Islet of Langerhans (tissue), 1 donor: Measurements from ENCODE around the gene ATG9B.
"Not testable (repeated sequence)": the region's sequence is repeated elsewhere in the genome, so short reads cannot be mapped to it uniquely, and the experiment has no call there.

Experiments used
- FAIRE-seq: peaks from one replicate; lab custom pipeline; 2011; peaks lifted over from hg19 to GRCh38; lab: Jason Lieb, UNC

Gene ATG9B

DNA sequence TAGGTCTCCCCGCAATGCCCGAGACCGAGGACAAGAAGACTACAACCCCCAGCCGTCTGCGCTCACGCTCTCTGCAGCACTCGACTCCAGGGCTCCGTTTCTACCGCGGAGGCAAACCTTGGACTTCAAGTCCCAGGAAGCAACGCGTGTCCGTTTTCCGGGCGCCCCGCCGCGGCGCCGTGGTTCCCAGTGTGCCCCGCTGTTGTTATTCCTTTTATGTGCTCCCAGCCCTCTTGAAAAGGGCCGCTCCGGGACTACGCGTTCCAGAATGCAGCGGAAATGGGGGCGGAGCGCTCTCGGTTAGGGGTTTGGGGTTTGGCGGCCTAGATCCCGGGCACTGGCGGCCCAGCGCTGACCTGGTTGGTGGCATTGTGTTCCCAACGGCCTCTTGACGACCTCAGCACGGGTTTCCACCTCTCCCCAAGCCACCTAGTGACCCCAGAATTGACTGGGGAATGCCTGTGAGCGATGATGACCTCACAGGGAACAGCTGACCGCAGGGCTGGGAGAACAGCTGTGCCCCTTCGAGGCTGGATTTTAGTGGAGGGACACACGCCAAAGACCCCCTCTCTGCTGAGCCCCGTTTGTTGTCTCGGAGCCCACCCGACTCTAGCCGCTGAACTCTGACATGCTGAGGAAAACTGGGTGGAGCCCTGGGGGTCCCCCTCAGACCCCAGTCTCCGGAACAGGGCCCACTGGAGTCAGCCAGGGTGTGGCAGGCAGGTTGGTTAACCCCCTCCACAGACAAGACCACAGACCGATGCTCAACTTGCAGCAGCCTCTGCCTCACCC, 33.9 kb upstream of the ATG9B start:
- FAIRE-seq: no peak

DNA sequence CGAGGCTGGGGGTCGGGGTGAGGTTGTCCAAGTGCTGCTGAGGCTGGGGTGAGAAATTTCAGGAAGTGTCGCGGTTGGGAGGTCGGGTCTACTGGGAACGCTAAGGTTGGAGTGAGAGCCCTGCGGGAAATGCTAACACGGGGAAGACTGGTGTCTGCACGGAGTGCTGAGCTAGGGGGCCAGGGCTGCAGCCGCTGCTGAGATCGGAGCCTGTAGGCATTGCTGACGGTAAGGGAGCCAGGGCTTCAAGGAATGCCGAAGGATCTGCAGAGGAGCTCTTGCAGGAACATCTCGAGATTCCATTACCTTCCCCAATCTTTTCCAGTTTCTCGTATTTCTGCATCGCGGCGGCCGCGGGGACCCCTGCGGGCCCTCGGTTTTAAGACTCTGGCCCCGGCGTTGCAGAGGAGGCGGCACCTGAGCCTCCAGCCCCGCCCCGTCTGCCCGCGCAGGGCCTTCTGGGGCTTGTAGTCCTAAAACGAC, 33.3 kb upstream of the ATG9B start, which contains the start of gene CDK5:
TSS of gene CDK5 (minus strand) at position 392 of the 483 bp plus-strand sequence. CDS start at position 343, 49 bp downstream.
- FAIRE-seq: no peak

DNA sequence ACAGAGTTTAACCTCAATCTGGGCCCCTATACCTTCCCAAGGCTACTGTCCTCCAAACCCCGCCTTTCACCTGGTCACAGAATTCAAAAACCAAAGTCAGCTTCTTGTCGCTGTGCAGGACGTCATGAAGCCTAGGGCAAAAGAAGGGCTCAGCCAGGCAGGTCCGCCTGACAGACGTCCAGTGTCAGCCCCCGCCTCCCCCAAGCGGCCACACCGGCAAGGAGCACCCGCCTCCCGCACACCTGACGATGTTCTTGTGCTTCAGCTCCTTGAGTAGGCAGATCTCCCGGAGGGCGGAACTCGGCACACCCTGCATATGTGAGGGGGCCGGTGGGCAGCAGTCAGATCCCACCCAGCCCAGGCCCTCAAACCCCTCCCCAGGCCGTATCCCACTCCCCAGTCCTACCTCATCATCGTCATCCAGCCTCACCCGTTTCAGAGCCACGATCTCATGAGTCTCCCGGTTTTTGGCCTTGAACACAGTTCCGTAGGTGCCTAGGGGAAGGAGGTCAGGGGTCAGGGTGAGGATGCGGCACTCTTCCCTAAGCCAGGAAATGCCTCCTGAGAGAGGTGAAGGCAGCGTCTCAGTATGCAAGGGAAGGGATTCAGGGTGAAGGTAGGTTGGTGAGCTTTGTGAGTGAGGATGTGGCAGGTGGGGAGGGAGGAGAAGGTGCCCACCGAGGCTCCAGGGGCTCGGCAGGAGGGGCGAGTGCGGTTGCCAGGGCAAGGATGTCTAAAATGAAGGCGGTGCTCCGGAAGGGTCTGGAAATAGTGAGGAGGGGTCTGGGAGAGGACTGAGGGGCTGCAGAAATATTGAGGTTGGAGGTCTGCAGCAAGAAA, 32.6 kb upstream of the ATG9B start:
- FAIRE-seq: no peak

DNA sequence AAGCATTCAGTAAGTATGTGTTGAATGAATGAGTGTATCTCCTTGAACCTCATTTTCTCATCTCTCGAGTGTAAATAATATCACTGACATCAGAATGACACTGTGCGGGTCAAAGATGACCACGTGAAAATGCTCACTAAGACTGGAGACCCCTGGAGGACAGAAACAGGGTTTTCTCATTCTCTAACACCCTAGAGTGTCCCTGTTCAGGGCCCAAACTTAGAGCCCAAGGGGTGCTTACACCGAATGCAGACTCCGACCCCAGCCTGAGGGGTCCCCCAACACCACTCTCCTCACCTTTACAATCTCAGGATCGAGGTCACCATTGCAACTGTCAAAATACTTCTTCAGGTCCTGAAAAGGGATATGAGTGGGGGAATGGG, 32.0 kb upstream of the ATG9B start:
- no peak for FAIRE-seq

DNA sequence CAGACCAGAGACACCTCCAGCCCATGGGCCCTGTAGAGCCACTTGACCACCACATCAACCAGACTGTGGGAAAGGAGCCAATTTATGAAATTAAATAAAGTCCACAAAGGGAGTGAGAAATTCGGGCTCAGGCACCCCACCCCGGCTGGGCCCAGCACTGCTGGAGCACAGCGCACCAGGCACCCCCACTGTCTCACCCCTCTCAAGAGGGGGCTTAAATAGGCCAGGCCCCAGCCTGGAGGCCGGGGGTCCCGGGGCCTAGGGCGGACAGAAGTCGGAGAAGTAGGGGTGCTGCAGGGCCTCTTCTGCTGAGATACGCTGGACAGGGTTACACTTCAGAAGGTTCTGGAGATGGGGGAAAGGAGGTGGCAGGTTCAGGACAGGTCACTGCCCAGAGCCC, 29.5 kb upstream of the ATG9B start:
- FAIRE-seq: no peak

DNA sequence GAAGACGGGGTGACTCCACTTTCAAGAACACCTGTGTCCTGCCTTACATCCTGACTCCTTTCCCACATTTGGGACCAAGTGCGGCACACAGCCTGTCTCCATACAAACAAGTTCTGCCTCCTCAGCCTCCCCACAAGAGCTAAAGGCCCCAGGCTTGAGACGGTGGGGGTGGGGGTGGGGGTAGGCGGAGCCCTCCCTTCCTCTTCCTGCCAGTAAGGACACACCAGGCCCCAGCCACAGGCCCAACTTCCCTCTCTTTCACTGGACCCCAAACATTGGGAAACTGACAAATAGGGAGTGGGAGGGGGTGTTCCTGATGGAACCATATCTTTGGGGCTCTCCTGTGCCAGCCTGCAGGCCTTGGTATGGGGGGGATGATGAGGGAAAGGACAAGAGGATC, 28.8 kb upstream of the ATG9B start:
- no peak for FAIRE-seq

DNA sequence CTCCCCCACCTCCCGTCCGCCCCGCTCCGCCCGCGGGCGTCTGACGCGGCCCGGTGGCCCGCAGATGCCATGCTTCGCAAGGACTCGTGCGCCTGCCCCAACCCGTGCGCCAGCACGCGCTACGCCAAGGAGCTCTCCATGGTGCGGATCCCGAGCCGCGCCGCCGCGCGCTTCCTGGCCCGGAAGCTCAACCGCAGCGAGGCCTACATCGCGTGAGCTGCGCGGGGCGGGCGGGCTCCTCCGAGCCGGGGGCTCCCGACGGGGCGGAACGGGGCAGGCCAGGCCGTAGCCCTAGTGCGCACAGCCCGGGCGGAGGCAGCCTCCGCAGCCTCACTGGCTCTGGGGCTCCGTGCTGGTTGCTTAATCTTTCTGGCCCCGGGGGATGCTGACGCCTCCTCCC, 26.8 kb upstream of the ATG9B start:
- no peak for FAIRE-seq

DNA sequence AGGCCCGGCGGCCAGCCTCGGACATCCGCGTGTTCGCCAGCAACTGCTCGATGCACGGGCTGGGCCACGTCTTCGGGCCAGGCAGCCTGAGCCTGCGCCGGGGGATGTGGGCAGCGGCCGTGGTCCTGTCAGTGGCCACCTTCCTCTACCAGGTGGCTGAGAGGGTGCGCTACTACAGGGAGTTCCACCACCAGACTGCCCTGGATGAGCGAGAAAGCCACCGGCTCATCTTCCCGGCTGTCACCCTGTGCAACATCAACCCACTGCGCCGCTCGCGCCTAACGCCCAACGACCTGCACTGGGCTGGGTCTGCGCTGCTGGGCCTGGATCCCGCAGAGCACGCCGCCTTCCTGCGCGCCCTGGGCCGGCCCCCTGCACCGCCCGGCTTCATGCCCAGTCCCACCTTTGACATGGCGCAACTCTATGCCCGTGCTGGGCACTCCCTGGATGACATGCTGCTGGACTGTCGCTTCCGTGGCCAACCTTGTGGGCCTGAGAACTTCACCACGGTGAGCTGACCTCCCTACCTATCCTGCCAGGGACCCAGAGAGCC, 24.7 kb upstream of the ATG9B start:
- no peak for FAIRE-seq

DNA sequence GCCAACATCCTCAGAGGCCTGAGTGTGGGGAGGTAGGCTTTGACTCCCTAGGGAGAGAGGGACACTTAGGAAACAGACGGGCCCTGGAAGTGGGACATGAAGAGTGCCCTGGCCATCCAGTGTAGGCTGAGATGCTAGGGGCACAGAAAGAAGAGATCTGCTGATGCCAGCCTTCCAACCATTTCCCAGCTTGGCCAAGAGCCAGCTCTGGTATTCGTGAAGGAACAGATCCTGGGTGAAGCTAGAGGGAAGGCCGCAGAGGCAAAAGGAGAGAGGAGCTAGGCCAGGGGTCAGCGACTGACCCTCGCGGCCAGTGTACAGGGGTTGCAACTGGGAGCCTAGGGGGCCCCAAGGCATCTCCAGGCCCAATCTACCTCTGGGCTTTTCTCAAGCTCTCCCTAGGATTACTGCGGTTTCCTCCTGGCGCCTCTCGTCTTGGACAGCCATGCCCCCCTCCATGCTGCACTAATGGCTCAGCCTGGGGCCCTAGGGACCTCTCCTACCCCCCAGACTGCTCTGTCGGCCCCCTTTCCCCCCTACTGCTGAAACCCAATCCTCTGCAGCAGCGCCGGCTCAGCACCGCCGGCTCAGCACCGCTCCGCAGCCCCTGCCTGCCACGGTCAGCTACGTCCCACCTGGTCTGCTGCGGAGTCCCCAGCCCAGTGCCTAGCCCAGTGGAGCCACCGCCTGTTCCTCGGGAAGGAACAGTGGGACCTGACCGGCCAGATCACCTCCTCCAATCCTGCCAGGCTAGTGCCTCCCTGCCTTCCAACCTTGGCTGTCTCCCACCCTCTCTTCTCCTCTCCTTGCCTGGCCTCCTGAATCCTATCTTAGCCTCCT, 23.9 kb upstream of the ATG9B start, which contains the start of gene ASIC3:
TSS of gene ASIC3 (plus strand) at position 556 of the 840 bp plus-strand sequence. CDS start 355 bp downstream, outside the sequence.
- no peak for FAIRE-seq

DNA sequence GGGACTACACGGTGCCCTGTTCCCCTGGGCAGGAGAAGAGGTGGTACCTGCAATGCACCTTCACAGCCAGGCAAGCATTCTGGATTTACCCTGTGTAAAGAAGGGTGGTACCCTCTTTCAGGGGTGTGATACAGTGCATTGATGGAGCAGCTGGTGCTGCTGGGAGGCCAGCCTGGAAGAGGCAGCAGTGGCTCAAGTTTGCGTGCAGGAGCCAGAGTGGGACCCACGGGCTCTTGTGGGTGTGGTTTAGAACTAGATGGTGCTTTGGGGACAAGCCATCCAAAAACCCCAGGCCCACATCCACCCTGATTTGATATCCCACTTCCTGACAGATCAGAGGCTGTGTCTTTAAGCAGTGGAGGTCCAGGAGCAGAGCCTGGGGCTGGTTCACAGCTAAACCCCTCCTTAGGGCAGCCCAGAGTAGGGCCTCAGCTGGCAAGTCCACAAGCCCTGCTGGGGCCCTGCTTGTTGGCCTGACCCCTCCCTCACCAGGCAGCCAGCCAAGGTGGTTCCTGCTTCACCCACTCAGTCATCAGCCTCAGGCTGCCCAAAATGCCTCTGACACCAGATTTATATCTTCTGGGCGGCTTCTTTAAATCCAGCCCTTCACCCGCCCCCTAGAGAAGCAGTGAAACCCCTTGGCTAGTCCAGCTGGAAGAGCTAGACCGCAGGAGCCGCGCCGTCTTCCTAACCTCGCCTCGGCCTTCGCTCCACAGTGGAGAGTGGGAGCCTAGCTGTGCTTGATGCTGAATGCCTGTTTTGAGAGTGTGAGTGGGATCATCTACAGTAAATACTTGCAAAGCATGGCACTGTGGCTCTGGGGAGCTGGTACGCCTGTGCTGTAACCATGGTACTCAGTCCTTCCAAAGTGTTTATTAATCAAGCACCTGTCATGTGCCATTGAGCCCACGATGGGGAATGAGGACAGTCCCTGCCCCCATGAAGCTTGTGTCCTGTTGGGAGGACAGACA, 22.6 kb upstream of the ATG9B start:
- FAIRE-seq: no peak

DNA sequence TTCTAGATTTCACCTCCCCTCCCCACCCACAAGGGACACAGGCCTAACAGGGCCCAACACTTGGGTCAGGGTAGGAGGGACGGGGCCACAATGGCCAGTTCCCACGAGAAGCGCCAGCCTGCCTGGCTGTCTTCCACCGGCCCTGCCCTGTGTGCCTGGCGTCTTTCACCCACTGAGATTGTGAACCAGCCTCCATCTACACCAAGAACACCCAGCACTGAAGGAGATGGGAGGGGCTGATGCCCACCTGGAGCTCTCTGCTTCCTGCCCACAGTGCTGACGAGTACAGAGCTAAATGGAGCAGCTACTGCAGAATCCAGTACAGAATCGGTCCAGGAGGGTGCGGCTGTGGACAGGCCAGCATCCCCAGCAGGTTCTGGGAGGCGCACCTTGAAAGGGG, 21.7 kb upstream of the ATG9B start:
- no peak for FAIRE-seq

DNA sequence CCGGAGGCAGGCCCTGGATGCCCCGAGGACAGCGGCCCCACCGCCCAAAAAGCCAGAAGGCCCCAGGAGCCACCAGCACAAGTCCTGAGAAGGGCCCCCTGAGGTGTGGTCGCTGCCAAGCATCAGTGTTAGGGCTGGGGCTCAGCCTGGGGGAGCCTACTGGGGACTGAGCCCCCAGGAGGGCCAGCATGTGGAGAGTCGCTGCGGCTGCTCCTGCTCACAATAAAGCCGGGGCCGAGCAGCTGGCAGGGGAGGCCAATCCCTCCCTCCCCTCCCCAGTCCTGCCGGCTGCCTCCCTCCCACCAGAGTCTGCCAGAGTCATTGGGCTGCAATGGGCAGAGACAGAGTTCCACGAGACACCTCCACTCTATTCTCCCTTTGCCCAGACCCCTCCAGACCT, 21.0 kb upstream of the ATG9B start:
- FAIRE-seq: no peak

DNA sequence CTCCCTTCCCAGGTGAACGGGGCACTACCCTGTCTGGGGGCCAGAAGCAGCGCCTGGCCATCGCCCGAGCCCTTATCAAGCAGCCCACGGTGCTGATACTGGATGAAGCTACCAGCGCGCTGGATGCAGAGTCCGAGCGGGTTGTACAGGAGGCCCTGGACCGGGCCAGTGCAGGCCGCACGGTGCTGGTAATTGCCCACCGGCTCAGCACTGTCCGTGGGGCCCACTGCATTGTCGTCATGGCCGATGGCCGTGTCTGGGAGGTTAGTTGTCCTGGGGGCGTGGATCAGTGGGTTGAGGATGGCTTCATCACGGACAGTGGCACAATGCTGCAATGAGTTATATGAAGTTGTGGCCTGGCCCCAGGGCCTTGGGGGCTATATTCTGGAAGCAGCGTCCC, 19.7 kb upstream of the ATG9B start:
- FAIRE-seq: no peak

DNA sequence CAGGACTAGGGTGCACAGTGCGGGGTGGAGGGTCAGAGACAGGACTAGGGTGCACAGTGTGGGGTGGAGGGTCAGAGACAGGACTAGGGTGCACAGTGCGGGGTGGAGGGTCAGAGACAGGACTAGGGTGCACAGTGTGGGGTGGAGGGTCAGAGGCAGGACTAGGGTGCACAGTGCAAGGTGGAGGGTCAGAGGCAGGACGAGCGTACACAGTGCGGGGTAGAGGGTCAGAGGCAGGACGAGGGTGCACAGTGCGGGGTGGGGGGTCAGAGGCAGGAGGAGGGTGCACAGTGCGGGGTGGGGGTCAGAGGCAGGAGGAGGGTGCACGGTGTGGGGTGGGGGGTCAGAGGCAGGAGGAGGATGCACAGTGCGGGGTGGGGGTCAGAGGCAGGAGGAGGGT, 19.2 kb upstream of the ATG9B start:
- FAIRE-seq: not testable (repeated sequence)

DNA sequence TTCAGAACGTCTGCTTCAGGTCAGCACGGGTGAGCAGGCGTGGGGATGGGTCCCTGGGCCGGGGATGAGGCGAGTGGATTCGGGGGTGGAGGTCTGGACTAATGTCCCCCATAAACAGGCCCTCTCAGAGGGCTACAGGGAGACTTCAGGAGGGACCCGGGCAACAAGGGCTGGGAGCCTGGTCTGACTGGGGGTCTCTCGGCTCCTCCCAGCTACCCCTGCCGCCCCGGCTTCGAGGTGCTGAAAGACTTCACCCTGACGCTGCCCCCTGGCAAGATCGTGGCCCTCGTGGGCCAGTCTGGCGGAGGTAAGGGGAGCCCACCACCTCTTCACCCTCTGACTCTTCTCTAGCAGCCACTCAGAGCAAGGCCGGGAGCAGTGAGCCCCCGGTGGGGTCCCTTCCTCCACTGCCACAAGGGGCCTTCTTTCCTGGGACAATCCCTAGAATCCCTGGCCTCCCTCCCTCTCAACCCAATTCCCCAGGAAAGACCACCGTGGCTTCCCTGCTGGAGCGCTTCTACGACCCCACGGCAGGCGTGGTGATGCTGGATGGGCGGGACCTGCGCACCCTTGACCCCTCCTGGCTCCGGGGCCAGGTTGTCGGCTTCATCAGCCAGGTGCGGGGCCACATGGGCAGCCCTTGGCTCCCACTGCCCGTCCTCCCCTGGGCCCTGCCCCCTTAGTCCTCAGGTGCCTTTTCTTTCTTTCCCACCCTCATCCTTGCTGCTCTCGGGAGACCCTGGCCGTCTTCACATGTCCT, 16.5 kb upstream of the ATG9B start:
- FAIRE-seq: no peak

DNA sequence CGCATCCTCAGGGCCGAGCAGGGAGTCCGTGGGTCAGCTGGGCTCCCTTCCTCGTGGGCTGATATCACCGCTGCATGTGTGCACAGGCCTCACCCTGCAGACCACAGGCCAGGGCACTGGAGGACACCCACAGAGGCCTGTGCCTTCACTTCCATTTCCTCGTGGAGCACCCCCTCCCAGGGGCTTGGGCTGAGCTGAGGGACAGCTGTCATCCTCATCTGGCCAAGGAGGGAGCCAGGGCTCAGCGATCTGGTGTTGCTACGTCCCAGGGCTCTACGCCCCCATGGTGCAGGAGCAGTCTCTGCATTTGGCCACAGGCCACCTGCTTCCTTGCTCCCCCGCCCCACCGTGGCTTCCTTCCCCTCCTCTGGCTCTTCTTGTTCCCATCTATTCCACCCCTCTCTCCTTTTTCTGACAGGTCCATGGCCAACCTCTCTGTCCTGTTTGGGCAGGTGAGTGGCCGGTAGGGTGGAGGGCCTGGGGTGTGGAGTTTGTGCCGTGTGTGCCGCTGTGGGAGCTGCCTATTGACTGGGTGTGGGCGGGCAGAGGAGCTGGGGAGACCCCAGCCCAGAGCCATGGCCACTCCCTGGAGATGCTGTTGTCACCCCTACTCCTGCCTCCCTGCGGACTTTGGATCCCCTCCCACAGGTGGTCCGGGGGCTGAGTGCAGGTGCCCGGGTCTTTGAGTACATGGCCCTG, 15.7 kb upstream of the ATG9B start:
- FAIRE-seq: no peak

DNA sequence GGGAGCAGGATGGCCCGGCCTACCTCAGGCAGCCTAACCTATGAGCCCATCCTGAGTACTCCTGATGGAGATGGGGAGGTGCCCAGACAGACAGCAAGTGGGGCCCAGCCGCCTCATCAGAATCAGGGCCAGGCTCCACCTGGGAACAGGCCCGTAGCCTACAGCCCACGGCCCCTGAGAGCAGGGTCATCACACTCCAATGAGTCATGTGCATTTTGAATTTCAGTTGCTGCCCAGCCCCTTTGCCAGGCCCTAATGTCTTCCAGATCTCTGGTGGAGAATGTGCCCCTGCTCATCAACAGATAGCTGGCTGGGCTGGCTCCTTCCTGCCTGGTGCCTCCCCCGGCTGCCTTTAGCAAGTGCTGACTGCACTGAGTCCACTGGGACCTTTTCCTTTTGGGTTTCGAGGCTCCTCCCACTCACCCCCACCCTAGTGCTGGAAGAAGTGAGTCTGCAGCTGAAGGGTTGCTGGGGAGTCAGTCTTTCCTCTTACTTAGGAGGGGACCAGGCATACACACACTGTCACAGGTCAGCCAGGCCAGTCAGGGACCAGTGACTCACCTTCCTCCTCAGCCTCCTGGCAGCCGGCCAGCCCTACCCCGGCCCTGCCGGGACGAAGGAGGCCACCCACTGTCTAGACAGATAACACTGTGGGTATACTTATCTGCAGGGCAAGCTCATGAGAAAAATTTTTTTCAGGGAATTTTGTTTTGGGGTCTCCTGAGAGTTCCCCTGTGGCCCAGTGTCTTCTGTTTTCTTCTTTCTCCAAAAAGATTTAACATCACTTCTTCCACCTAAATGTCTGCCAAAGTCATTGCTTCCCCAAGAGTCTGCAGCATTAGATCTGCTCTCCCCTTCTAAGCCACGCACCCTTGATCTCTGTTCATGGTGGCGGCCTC, 14.9 kb upstream of the ATG9B start:
- FAIRE-seq: no peak

DNA sequence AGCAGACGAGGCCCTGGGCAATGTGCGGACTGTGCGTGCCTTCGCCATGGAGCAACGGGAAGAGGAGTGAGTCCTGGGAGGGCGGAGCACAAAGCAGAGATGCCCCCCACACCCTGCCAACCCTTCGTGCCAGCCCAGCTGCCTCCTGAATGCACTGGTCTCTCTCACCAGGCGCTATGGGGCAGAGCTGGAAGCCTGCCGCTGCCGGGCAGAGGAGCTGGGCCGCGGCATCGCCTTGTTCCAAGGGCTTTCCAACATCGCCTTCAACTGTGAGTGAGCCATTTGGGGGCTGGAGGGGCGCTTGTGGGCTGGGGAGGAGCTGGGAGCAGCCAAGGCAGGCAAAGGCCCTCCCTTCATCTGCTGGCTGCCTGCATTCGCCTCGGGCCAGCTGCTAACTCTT, 11.6 kb upstream of the ATG9B start:
- FAIRE-seq: no peak
